Heart left ventricle (tissue), 13 donors: ENCODE data around the gene KLHL2.

Source experiments
- CTCF ChIP-seq, 12 donors: fragments of 200-600 bp; sonication (generic) in 4 of 12; IDR thresholded peaks; one replicate each; pipeline versions ENCODE4 v1.5.0 to v1.8.0; 2018 to 2022; ENCODE audit warnings: antibody characterized with exemption in 12 of 12, mild to moderate bottlenecking in 5 of 12
- POLR2A ChIP-seq, 2 donors: fragments of 450-650 bp; IDR thresholded peaks; one replicate each; pipeline ENCODE4 v1.6.1; 2017; ENCODE audit warnings: antibody characterized with exemption in 2 of 2, mild to moderate bottlenecking in 2 of 2, moderate library complexity in 2 of 2
- donor health status: ischemic (EF 13 %, LVEDD 7.1; RV severe dilation, severe dysfunction).
- donor health status: DM: no; HTN: yes; CAD: no.
- donor health status: DM: no; HTN: no; CAD: no.
- donor health status: ischemic (EF 25% LVEDD 6.9; RV normal size, moderate dysfunction).
- donor health status: ischemic (EF 25% LVEDD 5.7; RV mildly dilated, moderate dysfunction).
- donor health status: ischemic (EF 35%, LVEDD 5.7; RV mildly dilated, moderate dysfunction).
- donor health status: nonischemic (EF 11% LVEDD 7.7; RV severe dilation, severe dysfunction).
- donor health status: DM: yes; HTN: yes; CAD: no.
- donor health status: PGD.
- donor health status: ischemic (EF 29% LVEDD 5.4; RV normal size, mild dysfunction).
- donor health status: nonischemic (EF 23%, LVEDD 6.1; RV moderate dilation, normal function).

- TF ChIP-seq CTCF (IDR thresholded peaks at IDR 0.05) (no peak), POLR2A (IDR thresholded peaks at IDR 0.05) (no peak)
Measured at GRCh38 chr4:165192956-165193355, 14.4 kb upstream of the KLHL2 start.
